ENCODE measurements around the gene UBE2QL1. TPM values are rescaled to one million over a fixed set of nuclear protein-coding genes. Genes with fewer than 3 reads are reported as not detected.

Gene UBE2QL1
- total and polyA plus RNA-seq, 2 of the 8 experiments (the other 6 are each of a cell fraction or from before 2014, with no cell fraction given) = 0.43 to 0.65 TPM

- TF ChIP-seq EGR1 (IDR thresholded peaks at IDR 0.05; ENCODE audit: borderline replicate concordance, low read depth, low read length) (no peak), SIRT6 (IDR thresholded peaks at IDR 0.05; ENCODE audit: low read length) (no peak), MAFK (IDR thresholded peaks at IDR 0.05; ENCODE audit: low read depth, low read length) (no peak), HDAC2 (IDR thresholded peaks at IDR 0.05; ENCODE audit: borderline replicate concordance in 1 of 2, low read depth in 2 of 2, low read length in 2 of 2) (no peak), TAF7 (optimal IDR thresholded peaks at IDR 0.05; ENCODE audit: borderline replicate concordance, low read depth, low read length) (no peak), ZNF274 (IDR thresholded peaks at IDR 0.05; ENCODE audit: borderline replicate concordance, extremely low read depth, low read length) (no peak)
Observed at GRCh38 chr5:6465831-6466790, 17.5 kb downstream of the UBE2QL1 start (continued).

Measured in H1 (cell line).